GM15510 (cell line): ENCODE measurements around the gene NUP98.

Experiments used
- POLR2A ChIP-seq: IDR thresholded peaks from 3 replicates; pipeline ENCODE4 v1.6.1; 2011; ENCODE audit warnings: borderline replicate concordance; ENCODE audit not compliant: insufficient read length; ENCODE audit errors: extremely low read depth

The NUP98 gene

GRCh38 chr11:3685923-3686322 lies 111.4 kb downstream of the NUP98 start:
- no peak for TF ChIP-seq POLR2A

- TF ChIP-seq POLR2A = no peak
These were observed 112.6 kb downstream of the NUP98 start for GRCh38 chr11:3684819-3685172.

GRCh38 chr11:3684129-3684818 lies 113.1 kb downstream of the NUP98 start:
- TF ChIP-seq POLR2A = no peak

DNA sequence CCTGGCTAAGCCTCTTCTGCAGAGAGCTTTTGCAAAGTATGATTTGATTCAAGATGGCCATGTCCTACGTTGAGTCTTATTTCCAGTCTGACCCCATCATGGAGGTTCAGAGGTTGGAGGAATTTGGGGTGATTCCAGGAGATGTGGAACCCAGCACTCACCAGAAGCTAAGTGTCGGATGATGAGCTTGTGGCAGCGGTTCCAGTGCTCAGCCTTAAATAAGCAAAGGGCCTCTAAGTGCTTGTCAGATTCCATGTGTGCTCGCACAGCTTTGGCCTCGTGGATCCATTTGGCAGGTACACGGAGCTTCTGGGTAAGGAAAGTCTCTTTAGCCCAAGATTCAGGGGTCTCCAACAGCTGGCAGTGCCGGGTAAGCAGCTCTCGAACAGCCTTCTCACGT lies 114.3 kb downstream of the NUP98 start:
- no peak for TF ChIP-seq POLR2A

GRCh38 chr11:3679077-3679476 lies 118.3 kb downstream of the NUP98 start:
- TF ChIP-seq POLR2A = no peak

GRCh38 chr11:3675971-3676370 lies 121.4 kb downstream of the NUP98 start:
- no peak for TF ChIP-seq POLR2A

DNA sequence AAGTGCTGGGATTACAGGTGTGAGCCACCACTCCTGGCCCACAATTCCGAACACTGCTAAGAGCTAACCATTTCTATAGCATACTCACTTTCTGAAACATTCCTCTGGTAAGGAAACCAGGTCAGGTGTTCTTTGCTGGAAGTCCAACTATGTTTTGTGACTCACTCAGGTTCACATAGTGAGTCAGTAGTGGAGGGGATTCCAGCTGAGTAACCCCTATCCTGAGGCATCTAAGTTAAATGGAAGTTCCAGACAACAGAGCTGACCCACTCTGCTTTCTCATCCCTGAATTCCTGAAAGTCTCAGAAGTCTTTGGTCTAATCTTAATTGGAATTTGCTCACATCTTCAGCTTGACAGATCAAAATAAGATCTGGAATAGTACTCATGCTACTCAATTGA lies 123.2 kb downstream of the NUP98 start:
- TF ChIP-seq POLR2A = no peak

GRCh38 chr11:3671334-3672254 lies 125.8 kb downstream of the NUP98 start, which contains the start of gene CHRNA10:
CHRNA10 (minus strand) TSS chr11:3671384; CDS start chr11:3671312, 72 bp downstream.
- TF ChIP-seq POLR2A = no peak

DNA sequence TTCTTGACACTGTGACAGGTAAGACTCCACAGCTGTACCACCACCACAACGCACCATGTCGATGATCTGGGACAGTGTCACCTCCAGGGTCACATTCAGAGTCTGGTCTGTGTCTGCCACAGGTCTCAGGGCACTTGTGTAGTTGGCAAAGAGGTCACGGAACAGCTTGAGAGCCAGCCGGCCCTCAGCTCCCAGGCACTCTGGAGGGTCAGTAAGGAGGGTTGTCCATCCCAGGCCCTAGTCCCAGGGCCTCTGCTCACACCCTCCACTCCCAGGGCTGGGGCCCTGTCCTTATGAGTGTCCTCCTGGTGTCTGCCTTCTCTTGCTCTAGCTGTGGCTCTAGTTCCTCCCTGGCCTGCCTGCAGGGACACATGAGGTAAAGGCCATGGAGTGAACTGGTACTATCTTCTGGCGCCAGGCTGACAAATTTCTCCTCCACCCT lies 127.6 kb downstream of the NUP98 start:
- TF ChIP-seq POLR2A = no peak

- no peak for TF ChIP-seq POLR2A
These were observed 128.2 kb downstream of the NUP98 start for GRCh38 chr11:3669128-3669527.

GRCh38 chr11:3667149-3668035 lies 130.0 kb downstream of the NUP98 start:
- TF ChIP-seq POLR2A = no peak

GRCh38 chr11:3666023-3666530 lies 131.3 kb downstream of the NUP98 start:
- TF ChIP-seq POLR2A = no peak

GRCh38 chr11:3665336-3666022 lies 131.9 kb downstream of the NUP98 start:
- TF ChIP-seq POLR2A = no peak
